HEK293 (cell line): ENCODE results near the gene SELENOO.
A peak's percentile ranks its signal among the peaks of the same experiment; 100 is the strongest.

Experiments
- CTCF ChIA-PET: fragments of 350-600 bp; formaldehyde crosslinking; extraction: SDS; loops from one replicate; lab custom pipeline; 2021; ENCODE audit warnings: antibody characterized with exemption; lab: Yijun Ruan, JAX
- POLR2A ChIA-PET: fragments of 300-600 bp; formaldehyde crosslinking; extraction: SDS; loops from one replicate; lab custom pipeline; 2020; ENCODE audit warnings: antibody characterized with exemption, inconsistent platforms; lab: Yijun Ruan, JAX
- H3K27ac ChIP-seq: fragments of 200-500 bp; sonication (Bioruptor generic); 2 replicates; pipeline ENCODE4 v1.5.1; 2014; ENCODE audit warnings: low read depth, low read length, control low read depth, inconsistent platforms; ENCODE audit errors: extremely low read depth
- H3K36me3 ChIP-seq, 2 experiments: fragments of 200-500 bp in 1 of 2; sonication (Bioruptor generic) in 1 of 2; 1 replicate in 1 of 2; 2 replicates in 1 of 2; pipeline ENCODE4 v1.5.1; 2014 to 2017; ENCODE audit warnings: inconsistent platforms in 2 of 2, low read length in 2 of 2; ENCODE audit not compliant: control insufficient read depth in 2 of 2, insufficient read depth in 1 of 2
- H3K4me1 ChIP-seq: fragments of 200-500 bp; sonication (Bioruptor generic); 2 replicates; pipeline ENCODE4 v1.5.1; 2014; ENCODE audit warnings: mild to moderate bottlenecking, low read length, inconsistent platforms; ENCODE audit not compliant: control insufficient read depth, insufficient read depth
- H3K4me3 ChIP-seq: 2 replicates; pipeline ENCODE4 v1.5.1; 2011; ENCODE audit warnings: low read depth, mild to moderate bottlenecking, control low read depth, low read length, moderate library complexity
- H3K9me3 ChIP-seq: fragments of 200-500 bp; sonication (Bioruptor generic); 2 replicates; pipeline ENCODE4 v1.5.1; 2014; ENCODE audit warnings: low read depth, low read length, inconsistent platforms; ENCODE audit not compliant: control insufficient read depth, insufficient read depth
- ATF2 ChIP-seq: fragments of 450-650 bp; formaldehyde crosslinking; IDR thresholded peaks from 2 replicates; pipeline ENCODE4 v1.5.1; 2016; ENCODE audit warnings: missing biosample characterization, missing genetic modification characterization, low read depth
- BCL11A ChIP-seq: fragments of 450-650 bp; formaldehyde crosslinking; IDR thresholded peaks from 2 replicates; pipeline ENCODE4 v1.5.1; 2016; ENCODE audit warnings: low read depth, missing biosample characterization, missing genetic modification characterization
- BCL11B ChIP-seq: fragments of 450-650 bp; formaldehyde crosslinking; IDR thresholded peaks from 2 replicates; pipeline ENCODE4 v1.5.1; 2016; ENCODE audit warnings: low read depth, missing biosample characterization, missing genetic modification characterization
- FEZF1 ChIP-seq: fragments of 450-650 bp; formaldehyde crosslinking; IDR thresholded peaks from 2 replicates; pipeline ENCODE4 v1.5.1; 2016; ENCODE audit warnings: missing biosample characterization, missing genetic modification characterization
- GLIS1 ChIP-seq: fragments of 450-650 bp; formaldehyde crosslinking; IDR thresholded peaks from 2 replicates; pipeline ENCODE4 v1.5.1; 2016; ENCODE audit warnings: missing biosample characterization, missing genetic modification characterization
- INSM2 ChIP-seq: fragments of 450-650 bp; formaldehyde crosslinking; IDR thresholded peaks from 2 replicates; pipeline ENCODE4 v1.5.1; 2016; ENCODE audit warnings: missing biosample characterization, missing genetic modification characterization
- SCRT2 ChIP-seq: fragments of 450-650 bp; formaldehyde crosslinking; IDR thresholded peaks from 2 replicates; pipeline ENCODE4 v1.5.1; 2016; ENCODE audit warnings: missing biosample characterization, missing genetic modification characterization
- ZEB2 ChIP-seq: fragments of 450-650 bp; formaldehyde crosslinking; IDR thresholded peaks from 2 replicates; pipeline ENCODE4 v1.5.1; 2016; ENCODE audit warnings: missing biosample characterization, missing genetic modification characterization
- ZFP41 ChIP-seq: fragments of 450-650 bp; formaldehyde crosslinking; IDR thresholded peaks from 2 replicates; pipeline ENCODE4 v1.5.1; 2016; ENCODE audit warnings: missing biosample characterization, missing genetic modification characterization, borderline replicate concordance
- ZIC2 ChIP-seq: fragments of 450-650 bp; formaldehyde crosslinking; IDR thresholded peaks from 2 replicates; pipeline ENCODE4 v1.5.1; 2016; ENCODE audit warnings: missing biosample characterization, missing genetic modification characterization
- ZNF169 ChIP-seq: fragments of 450-650 bp; formaldehyde crosslinking; IDR thresholded peaks from 2 replicates; pipeline ENCODE4 v1.5.1; 2016; ENCODE audit warnings: missing biosample characterization, missing genetic modification characterization
- ZNF18 ChIP-seq: fragments of 450-650 bp; formaldehyde crosslinking; IDR thresholded peaks from 2 replicates; pipeline ENCODE4 v1.5.1; 2016; ENCODE audit warnings: missing biosample characterization, missing genetic modification characterization
- ZNF223 ChIP-seq: fragments of 450-650 bp; formaldehyde crosslinking; IDR thresholded peaks from 2 replicates; pipeline ENCODE4 v1.5.1; 2016; ENCODE audit warnings: missing biosample characterization, missing genetic modification characterization
- ZNF302 ChIP-seq: fragments of 450-650 bp; formaldehyde crosslinking; IDR thresholded peaks from 2 replicates; pipeline ENCODE4 v1.5.1; 2016; ENCODE audit warnings: missing biosample characterization, missing genetic modification characterization, low read depth
- ZNF354C ChIP-seq: fragments of 450-650 bp; formaldehyde crosslinking; IDR thresholded peaks from 2 replicates; pipeline ENCODE4 v1.5.1; 2016; ENCODE audit warnings: missing biosample characterization, missing genetic modification characterization, low read depth, borderline replicate concordance
- ZNF488 ChIP-seq: fragments of 450-650 bp; formaldehyde crosslinking; IDR thresholded peaks from 2 replicates; pipeline ENCODE4 v1.5.1; 2016; ENCODE audit warnings: missing biosample characterization, missing genetic modification characterization
- ZNF544 ChIP-seq: fragments of 450-650 bp; formaldehyde crosslinking; IDR thresholded peaks from 2 replicates; pipeline ENCODE4 v1.5.0; 2017; ENCODE audit warnings: missing biosample characterization, missing genetic modification characterization
- ZNF623 ChIP-seq: fragments of 450-650 bp; formaldehyde crosslinking; IDR thresholded peaks from 2 replicates; pipeline ENCODE4 v1.5.1; 2016; ENCODE audit warnings: missing biosample characterization, missing genetic modification characterization
- ZNF777 ChIP-seq: fragments of 450-650 bp; formaldehyde crosslinking; IDR thresholded peaks from 2 replicates; pipeline ENCODE4 v1.5.1; 2017; ENCODE audit warnings: missing biosample characterization, missing genetic modification characterization, borderline replicate concordance
- ZNF837 ChIP-seq: fragments of 450-650 bp; formaldehyde crosslinking; IDR thresholded peaks from 2 replicates; pipeline ENCODE4 v1.5.1; 2016; ENCODE audit warnings: missing biosample characterization, missing genetic modification characterization
- TF ChIP-seq, protein P1 (sequence below): fragments of 450-650 bp; formaldehyde crosslinking; IDR thresholded peaks from 2 replicates; pipeline ENCODE4 v1.5.1; 2016; ENCODE audit warnings: missing biosample characterization, missing genetic modification characterization
- TF ChIP-seq, protein P2 (sequence below): fragments of 450-650 bp; formaldehyde crosslinking; IDR thresholded peaks from 2 replicates; pipeline ENCODE4 v1.5.1; 2016; ENCODE audit warnings: missing biosample characterization, missing genetic modification characterization, borderline replicate concordance

SELENOO gene

DNA sequence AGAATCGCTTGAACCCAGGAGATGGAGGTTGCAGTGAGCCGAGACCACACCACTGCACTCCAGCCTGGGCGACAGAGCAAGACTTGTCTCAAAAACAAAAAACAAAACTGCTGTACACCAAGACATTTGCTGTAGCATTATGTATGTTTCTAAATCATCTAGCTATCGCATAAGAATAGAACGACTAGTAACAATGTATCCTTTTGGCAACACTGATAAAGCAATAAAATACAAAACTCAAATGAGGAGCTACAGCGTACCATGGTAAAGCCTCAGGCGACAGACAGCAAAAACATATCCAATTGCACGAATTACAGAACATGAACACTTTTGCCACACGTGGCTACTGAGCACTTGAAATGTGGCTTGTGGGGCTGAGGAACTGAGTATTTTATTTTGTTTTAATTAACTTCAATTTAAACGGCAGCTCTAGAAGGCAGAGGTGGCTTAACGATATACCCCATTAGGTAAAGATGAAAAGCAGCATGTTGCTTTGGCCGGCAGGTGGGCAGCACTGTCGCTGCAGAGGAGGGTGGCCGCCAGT, 41.7 kb downstream of the SELENOO start (continued):
- 0 out of 2 replicates have a peak, but pooled peaks have one; percentile 15 for TF ChIP-seq BCL11A (tag by site-specific recombination)
- no peak for TF ChIP-seq ZNF837 (tag by site-specific recombination)
- TF ChIP-seq, protein P1, sequence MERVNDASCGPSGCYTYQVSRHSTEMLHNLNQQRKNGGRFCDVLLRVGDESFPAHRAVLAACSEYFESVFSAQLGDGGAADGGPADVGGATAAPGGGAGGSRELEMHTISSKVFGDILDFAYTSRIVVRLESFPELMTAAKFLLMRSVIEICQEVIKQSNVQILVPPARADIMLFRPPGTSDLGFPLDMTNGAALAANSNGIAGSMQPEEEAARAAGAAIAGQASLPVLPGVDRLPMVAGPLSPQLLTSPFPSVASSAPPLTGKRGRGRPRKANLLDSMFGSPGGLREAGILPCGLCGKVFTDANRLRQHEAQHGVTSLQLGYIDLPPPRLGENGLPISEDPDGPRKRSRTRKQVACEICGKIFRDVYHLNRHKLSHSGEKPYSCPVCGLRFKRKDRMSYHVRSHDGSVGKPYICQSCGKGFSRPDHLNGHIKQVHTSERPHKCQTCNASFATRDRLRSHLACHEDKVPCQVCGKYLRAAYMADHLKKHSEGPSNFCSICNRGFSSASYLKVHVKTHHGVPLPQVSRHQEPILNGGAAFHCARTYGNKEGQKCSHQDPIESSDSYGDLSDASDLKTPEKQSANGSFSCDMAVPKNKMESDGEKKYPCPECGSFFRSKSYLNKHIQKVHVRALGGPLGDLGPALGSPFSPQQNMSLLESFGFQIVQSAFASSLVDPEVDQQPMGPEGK, result peak; percentile 31; the same call in 1 of the 2 replicates
- no peak for TF ChIP-seq ATF2 (tag by site-specific recombination)
- TF ChIP-seq ZNF488 (tag by site-specific recombination), result no peak
- no peak for TF ChIP-seq ZNF777 (tag by site-specific recombination)
- TF ChIP-seq ZNF302 (tag by site-specific recombination), result no peak
- TF ChIP-seq FEZF1 (tag by site-specific recombination), result peak; percentile 32; the same call in 1 of the 2 replicates
- TF ChIP-seq ZIC2 (tag by site-specific recombination), result no peak
- peak; percentile 44; the same call in 1 of the 2 replicates for TF ChIP-seq INSM2 (tag by site-specific recombination)
- TF ChIP-seq ZEB2 (tag by site-specific recombination), result peak; percentile 26; the same call in 1 of the 2 replicates
- TF ChIP-seq ZNF169, result no peak
- TF ChIP-seq, protein P2, sequence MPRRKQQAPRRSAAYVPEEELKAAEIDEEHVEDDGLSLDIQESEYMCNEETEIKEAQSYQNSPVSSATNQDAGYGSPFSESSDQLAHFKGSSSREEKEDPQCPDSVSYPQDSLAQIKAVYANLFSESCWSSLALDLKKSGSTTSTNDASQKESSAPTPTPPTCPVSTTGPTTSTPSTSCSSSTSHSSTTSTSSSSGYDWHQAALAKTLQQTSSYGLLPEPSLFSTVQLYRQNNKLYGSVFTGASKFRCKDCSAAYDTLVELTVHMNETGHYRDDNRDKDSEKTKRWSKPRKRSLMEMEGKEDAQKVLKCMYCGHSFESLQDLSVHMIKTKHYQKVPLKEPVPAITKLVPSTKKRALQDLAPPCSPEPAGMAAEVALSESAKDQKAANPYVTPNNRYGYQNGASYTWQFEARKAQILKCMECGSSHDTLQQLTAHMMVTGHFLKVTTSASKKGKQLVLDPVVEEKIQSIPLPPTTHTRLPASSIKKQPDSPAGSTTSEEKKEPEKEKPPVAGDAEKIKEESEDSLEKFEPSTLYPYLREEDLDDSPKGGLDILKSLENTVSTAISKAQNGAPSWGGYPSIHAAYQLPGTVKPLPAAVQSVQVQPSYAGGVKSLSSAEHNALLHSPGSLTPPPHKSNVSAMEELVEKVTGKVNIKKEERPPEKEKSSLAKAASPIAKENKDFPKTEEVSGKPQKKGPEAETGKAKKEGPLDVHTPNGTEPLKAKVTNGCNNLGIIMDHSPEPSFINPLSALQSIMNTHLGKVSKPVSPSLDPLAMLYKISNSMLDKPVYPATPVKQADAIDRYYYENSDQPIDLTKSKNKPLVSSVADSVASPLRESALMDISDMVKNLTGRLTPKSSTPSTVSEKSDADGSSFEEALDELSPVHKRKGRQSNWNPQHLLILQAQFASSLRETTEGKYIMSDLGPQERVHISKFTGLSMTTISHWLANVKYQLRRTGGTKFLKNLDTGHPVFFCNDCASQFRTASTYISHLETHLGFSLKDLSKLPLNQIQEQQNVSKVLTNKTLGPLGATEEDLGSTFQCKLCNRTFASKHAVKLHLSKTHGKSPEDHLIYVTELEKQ (tag by site-specific recombination), result no peak

DNA sequence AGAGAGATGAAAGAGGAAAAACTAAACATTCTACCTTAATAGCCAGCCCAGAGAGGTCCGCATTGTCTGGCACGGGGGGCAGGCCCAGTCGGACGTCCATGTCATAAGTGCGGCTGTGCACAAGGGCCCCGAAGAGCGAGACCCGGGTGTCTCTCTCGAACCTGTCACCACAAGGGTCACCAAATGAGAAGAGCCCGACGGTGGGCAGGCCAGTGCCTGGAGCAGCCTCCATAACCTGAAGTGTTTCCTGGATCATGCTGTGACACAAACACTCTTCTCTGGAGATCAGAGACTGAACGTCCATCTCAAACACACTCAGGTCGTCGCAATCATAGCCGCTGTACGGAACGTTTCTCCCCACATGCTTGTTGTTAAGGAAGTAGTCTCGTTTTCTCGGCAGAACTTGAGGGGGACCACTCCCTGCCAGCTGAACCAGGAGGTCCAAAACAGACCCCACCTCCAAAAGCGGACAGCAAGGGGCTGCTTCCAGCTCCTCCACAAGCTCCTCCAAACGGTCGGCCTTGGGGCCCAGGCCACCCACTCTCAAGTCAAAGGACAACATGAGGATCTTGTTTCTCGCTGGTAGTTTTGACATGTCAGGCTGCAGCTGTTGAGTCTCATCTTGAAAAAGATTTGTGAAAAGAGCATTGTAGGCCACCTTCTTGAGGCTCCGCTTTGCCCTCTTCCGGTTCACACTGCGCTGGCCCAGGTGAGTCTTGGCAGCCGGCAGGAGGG, 43.0 kb downstream of the SELENOO start:
- CTCF ChIA-PET, result interaction anchor here (0.6 to 2.0 kb wide), 10 partner anchors 11 to 359 kb away, joined by 3 to 13 read pairs (median 4); partner anchors contain the start of gene PLXNB2
- Histone ChIP-seq H3K9me3 (no peaks in the 10 kb centered on the region), H3K4me3 (peak overlapping the region; percentile 97), H3K27ac (peak overlapping the region; percentile 87), H3K36me3 (peaks cover 18 to 53% of the 10 kb centered on the region in 2 experiments; a peak in 2 of 3 replicates), H3K4me1 (peaks cover 3% of the 10 kb centered on the region; the same call in 1 of the 2 replicates)
- POLR2A ChIA-PET, result interaction anchor here (0.6 to 2.2 kb wide), 13 partner anchors 11 to 382 kb away, joined by 3 to 7 read pairs (median 4); partner anchors contain the start of genes DENND6B, LMF2, NCAPH2 and PLXNB2
- TF ChIP-seq ZNF18, result peak; percentile 53; the same call in 1 of the 2 replicates
- 0 out of 2 replicates have a peak, but pooled peaks have one; percentile 21 for TF ChIP-seq SCRT2 (tag by site-specific recombination)
- no peak for TF ChIP-seq GLIS1 (tag by site-specific recombination)
- no peak for TF ChIP-seq ZFP41 (tag by site-specific recombination)
- TF ChIP-seq ZNF544 (tag by site-specific recombination), result no peak
- TF ChIP-seq BCL11B (tag by site-specific recombination), result no peak
- TF ChIP-seq BCL11A (tag by site-specific recombination), result no peak
- TF ChIP-seq ZNF623 (tag by site-specific recombination), result no peak
- no peak for TF ChIP-seq ZNF354C (tag by site-specific recombination)
- no peak for TF ChIP-seq ZNF223
